ENCODE results near the gene NECAB2.

GRCh38 chr16:83979441-83979840 lies 11.4 kb downstream of the NECAB2 start:
- TF ChIP-seq, protein P1, sequence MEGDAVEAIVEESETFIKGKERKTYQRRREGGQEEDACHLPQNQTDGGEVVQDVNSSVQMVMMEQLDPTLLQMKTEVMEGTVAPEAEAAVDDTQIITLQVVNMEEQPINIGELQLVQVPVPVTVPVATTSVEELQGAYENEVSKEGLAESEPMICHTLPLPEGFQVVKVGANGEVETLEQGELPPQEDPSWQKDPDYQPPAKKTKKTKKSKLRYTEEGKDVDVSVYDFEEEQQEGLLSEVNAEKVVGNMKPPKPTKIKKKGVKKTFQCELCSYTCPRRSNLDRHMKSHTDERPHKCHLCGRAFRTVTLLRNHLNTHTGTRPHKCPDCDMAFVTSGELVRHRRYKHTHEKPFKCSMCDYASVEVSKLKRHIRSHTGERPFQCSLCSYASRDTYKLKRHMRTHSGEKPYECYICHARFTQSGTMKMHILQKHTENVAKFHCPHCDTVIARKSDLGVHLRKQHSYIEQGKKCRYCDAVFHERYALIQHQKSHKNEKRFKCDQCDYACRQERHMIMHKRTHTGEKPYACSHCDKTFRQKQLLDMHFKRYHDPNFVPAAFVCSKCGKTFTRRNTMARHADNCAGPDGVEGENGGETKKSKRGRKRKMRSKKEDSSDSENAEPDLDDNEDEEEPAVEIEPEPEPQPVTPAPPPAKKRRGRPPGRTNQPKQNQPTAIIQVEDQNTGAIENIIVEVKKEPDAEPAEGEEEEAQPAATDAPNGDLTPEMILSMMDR (IDR thresholded peaks at IDR 0.05): no peak
- TF ChIP-seq POLR2A (IDR thresholded peaks at IDR 0.05) (no peak), EP300 (IDR thresholded peaks at IDR 0.05) (no peak)

Data from gastroesophageal sphincter (tissue), 3 donors.